Measurements from ENCODE around the gene ZBTB4.

The ZBTB4 gene

DNA sequence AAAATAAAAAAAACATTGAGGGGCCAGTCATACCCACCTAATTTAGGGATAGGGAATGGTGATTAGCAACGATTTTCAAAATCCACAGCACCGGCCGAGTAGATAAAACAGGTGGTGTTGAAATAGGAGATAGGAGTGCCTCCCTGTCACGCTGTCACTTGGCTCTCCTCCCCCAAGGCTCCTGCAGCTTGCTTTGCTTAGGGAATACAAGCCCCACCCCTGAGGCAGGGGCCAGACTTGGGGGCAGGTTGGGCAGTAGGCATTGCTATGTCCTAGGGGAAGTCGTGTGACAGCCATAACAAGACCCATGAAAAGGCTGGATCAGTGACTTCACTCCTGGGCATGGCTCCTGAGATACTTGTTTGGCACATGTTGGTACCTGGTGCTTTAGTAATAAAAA, 30.5 kb upstream of the ZBTB4 start:
- Histone ChIP-seq H3K36me3 (ENCODE audit: insufficient read depth) (no peaks in the 10 kb centered on the region), H3K4me3 (IDR thresholded peaks at IDR 0.05; ENCODE audit: insufficient read depth, low read depth, low read length) (no peak overlapping the region), H2AFZ (ENCODE audit: low read depth) (no peak overlapping the region), H3K9ac (no peak overlapping the region), H3K4me2 (no peak overlapping the region), H3K79me2 (ENCODE audit: insufficient read depth, low read depth) (no peaks in the 10 kb centered on the region), H4K20me1 (ENCODE audit: insufficient read depth) (no peaks in the 10 kb centered on the region), H3K27me3 (ENCODE audit: insufficient read depth, low read depth) (no peaks in the 10 kb centered on the region), H3K4me1 (ENCODE audit: low read depth, poor library complexity, severe bottlenecking) (no peaks in the 10 kb centered on the region), H3K27ac (no peak overlapping the region)
- TF ChIP-seq, protein P1, sequence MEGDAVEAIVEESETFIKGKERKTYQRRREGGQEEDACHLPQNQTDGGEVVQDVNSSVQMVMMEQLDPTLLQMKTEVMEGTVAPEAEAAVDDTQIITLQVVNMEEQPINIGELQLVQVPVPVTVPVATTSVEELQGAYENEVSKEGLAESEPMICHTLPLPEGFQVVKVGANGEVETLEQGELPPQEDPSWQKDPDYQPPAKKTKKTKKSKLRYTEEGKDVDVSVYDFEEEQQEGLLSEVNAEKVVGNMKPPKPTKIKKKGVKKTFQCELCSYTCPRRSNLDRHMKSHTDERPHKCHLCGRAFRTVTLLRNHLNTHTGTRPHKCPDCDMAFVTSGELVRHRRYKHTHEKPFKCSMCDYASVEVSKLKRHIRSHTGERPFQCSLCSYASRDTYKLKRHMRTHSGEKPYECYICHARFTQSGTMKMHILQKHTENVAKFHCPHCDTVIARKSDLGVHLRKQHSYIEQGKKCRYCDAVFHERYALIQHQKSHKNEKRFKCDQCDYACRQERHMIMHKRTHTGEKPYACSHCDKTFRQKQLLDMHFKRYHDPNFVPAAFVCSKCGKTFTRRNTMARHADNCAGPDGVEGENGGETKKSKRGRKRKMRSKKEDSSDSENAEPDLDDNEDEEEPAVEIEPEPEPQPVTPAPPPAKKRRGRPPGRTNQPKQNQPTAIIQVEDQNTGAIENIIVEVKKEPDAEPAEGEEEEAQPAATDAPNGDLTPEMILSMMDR (conservative IDR thresholded peaks at IDR 0.05; ENCODE audit: low read depth, low read length): no peak

DNA sequence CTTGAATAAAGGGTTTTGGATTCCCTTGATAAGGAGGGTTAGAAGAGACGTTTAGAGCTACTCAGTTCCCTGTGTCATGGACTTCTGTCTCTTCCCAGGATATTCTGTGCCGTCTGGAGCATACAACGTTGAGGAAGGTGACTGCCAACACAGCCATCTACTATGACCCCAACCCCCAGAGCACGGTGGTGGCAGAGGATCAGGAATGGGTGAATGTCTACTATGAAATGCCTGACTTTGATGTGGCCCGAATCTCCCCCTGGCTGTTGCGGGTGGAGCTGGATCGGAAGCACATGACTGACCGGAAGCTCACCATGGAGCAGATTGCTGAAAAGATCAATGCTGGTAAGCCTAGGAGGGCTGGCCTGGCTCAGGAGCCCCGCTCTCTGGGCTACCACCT, 29.4 kb upstream of the ZBTB4 start:
- Histone ChIP-seq H3K36me3 (ENCODE audit: insufficient read depth) (no peaks in the 10 kb centered on the region), H2AFZ (ENCODE audit: low read depth) (no peak overlapping the region), H3K27me3 (ENCODE audit: insufficient read depth, low read depth) (no peaks in the 10 kb centered on the region), H3K4me1 (ENCODE audit: low read depth, poor library complexity, severe bottlenecking) (no peaks in the 10 kb centered on the region), H3K4me2 (no peak overlapping the region), H3K27ac (no peak overlapping the region), H3K4me3 (IDR thresholded peaks at IDR 0.05; ENCODE audit: insufficient read depth, low read depth, low read length) (no peak overlapping the region), H3K79me2 (ENCODE audit: insufficient read depth, low read depth) (no peaks in the 10 kb centered on the region), H3K9ac (no peak overlapping the region), H4K20me1 (ENCODE audit: insufficient read depth) (no peaks in the 10 kb centered on the region)
- TF ChIP-seq, protein P1 (conservative IDR thresholded peaks at IDR 0.05; ENCODE audit: low read depth, low read length): no peak

DNA sequence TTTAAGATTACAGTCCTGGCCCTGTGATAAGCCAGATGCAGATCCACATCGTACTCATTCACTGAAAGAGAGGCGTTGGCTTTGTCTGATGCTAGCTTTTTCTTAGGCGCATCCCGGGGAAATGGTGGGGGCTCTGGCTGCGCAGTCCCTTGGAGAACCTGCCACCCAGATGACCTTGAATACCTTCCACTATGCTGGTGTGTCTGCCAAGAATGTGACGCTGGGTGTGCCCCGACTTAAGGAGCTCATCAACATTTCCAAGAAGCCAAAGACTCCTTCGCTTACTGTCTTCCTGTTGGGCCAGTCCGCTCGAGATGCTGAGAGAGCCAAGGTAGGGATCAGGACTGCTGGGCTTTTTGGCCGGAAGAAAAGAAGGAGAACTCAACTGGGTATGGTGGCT, 28.7 kb upstream of the ZBTB4 start:
- H3K27ac ChIP-seq: no peak overlapping the region
- H3K4me2 ChIP-seq: no peak overlapping the region
- H2AFZ ChIP-seq (ENCODE audit: low read depth): no peak overlapping the region
- H4K20me1 ChIP-seq (ENCODE audit: insufficient read depth): no peaks in the 10 kb centered on the region
- H3K36me3 ChIP-seq (ENCODE audit: insufficient read depth): no peaks in the 10 kb centered on the region
- H3K9ac ChIP-seq: no peak overlapping the region
- no peaks in the 10 kb centered on the region for H3K4me1 ChIP-seq (ENCODE audit: low read depth, poor library complexity, severe bottlenecking)
- H3K79me2 ChIP-seq (ENCODE audit: insufficient read depth, low read depth): no peaks in the 10 kb centered on the region
- H3K4me3 ChIP-seq (IDR thresholded peaks at IDR 0.05; ENCODE audit: insufficient read depth, low read depth, low read length): no peak overlapping the region
- H3K27me3 ChIP-seq (ENCODE audit: insufficient read depth, low read depth): no peaks in the 10 kb centered on the region
- TF ChIP-seq, protein P1 (conservative IDR thresholded peaks at IDR 0.05; ENCODE audit: low read depth, low read length): no peak

DNA sequence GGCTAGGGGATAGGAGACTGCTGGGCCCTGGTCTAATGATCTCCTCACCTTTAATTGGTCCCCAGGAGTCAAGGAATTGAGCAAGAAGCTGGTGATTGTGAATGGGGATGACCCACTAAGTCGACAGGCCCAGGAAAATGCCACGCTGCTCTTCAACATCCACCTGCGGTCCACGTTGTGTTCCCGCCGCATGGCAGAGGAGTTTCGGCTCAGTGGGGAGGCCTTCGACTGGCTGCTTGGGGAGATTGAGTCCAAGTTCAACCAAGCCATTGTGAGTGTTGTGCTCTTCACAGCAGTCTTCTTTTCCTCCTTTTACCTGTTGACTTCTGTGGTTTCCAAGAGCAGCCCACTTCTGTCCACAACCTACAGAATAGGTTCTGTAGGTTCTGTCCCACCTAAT, 24.1 kb upstream of the ZBTB4 start:
- TF ChIP-seq, protein P1 (conservative IDR thresholded peaks at IDR 0.05; ENCODE audit: low read depth, low read length): no peak
- no peaks in the 10 kb centered on the region for H3K4me1 ChIP-seq (ENCODE audit: low read depth, poor library complexity, severe bottlenecking)
- no peaks in the 10 kb centered on the region for H4K20me1 ChIP-seq (ENCODE audit: insufficient read depth)

More for the DNA sequence above, 24.1 kb upstream of the ZBTB4 start:
- Histone ChIP-seq H3K27ac (no peak overlapping the region), H3K9ac (no peak overlapping the region), H3K4me2 (no peak overlapping the region), H2AFZ (ENCODE audit: low read depth) (no peak overlapping the region), H3K27me3 (ENCODE audit: insufficient read depth, low read depth) (no peaks in the 10 kb centered on the region), H3K36me3 (ENCODE audit: insufficient read depth) (no peaks in the 10 kb centered on the region), H3K79me2 (ENCODE audit: insufficient read depth, low read depth) (no peaks in the 10 kb centered on the region), H3K4me3 (IDR thresholded peaks at IDR 0.05; ENCODE audit: insufficient read depth, low read depth, low read length) (no peak overlapping the region)

Data from KMS-11 (cell line).